ENCODE results near the gene KRTAP2-1.

DNA sequence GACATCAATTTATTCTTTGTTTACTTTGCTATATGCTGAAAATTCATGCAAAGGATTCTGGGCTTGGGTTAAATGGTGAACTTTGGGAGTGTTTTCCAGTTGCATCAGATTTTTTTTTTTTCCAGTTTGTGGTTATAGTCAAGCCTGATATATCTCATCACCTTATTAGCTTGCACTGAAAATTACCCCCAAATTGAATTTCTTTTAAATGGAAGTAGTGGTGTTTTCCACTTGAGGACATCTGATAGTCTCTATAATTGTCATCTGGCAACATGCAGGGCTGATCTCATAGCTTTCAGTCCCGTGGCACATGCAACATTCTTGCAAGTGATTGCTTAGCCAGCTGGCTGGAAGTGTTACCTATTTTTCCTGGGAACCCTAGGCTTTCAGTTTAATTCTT is 33.5 kb downstream of the KRTAP2-1 start:
- TF ChIP-seq POLR2A (IDR thresholded peaks at IDR 0.05; ENCODE audit: low read length) = no peak
- no peak for TF ChIP-seq GATA1 (IDR thresholded peaks at IDR 0.05; ENCODE audit: low read depth, low read length)
